Right lobe of liver (tissue), 6 donors: ENCODE data around the gene EEF2K. TPM values are rescaled to one million over a fixed set of nuclear protein-coding genes. Genes with fewer than 3 reads are reported as not detected.
A peak's percentile ranks its signal among the peaks of the same experiment; 100 is the strongest.
"Not testable (repeated sequence)": the region's sequence is repeated elsewhere in the genome, so short reads cannot be mapped to it uniquely, and the experiment has no call there.

Source experiments
- ATAC-seq, 4 donors: fragments of 200-7000 bp; cut with Tn5 transposase; one replicate each; pipeline ENCODE4 v1.9.1; 2020; ENCODE audit warnings: mild to moderate bottlenecking in 4 of 4, moderate library complexity in 4 of 4
- DNase-seq, 3 donors: peaks; one replicate each; pipeline ENCODE4 v3.0.0-alpha.2; 2020
- H3K27ac ChIP-seq, 3 donors: fragments of 200-600 bp; one replicate each; pipeline ENCODE4 v1.8.0; 2022
- H3K27me3 ChIP-seq, 2 donors: fragments of 200-600 bp; one replicate each; pipeline ENCODE4 v1.8.0; 2022
- H3K36me3 ChIP-seq, 4 donors: fragments of 200-600 bp; sonication (generic) in 1 of 4; one replicate each; pipeline versions ENCODE4 v1.5.1 to v1.8.0; 2017 to 2022; ENCODE audit warnings: control low read depth in 1 of 4
- H3K4me1 ChIP-seq, 4 donors: fragments of 200-600 bp; sonication (generic) in 1 of 4; one replicate each; pipeline versions ENCODE4 v1.5.1 to v1.8.0; 2017 to 2022; ENCODE audit warnings: control low read depth in 1 of 4
- H3K4me3 ChIP-seq, 3 donors: fragments of 200-600 bp; one replicate each; pipeline ENCODE4 v1.8.0; 2022
- H3K9me3 ChIP-seq, 4 donors: fragments of 200-600 bp; sonication (generic) in 1 of 4; one replicate each; pipeline versions ENCODE4 v1.5.1 to v1.8.0; 2017 to 2022; ENCODE audit warnings: control low read depth in 1 of 4
- CTCF ChIP-seq, 4 donors: fragments of 200-600 bp in 3 of 4; fragments of 450-650 bp in 1 of 4; IDR thresholded peaks; one replicate each; pipeline versions ENCODE4 v1.5.1 to v1.8.0; 2016 to 2022; ENCODE audit warnings: antibody characterized with exemption in 4 of 4, mild to moderate bottlenecking in 2 of 4
- POLR2A ChIP-seq: fragments of 450-650 bp; IDR thresholded peaks from one replicate; pipeline ENCODE4 v1.6.1; 2017; ENCODE audit warnings: antibody characterized with exemption, mild to moderate bottlenecking
- WGBS: methylation state at CpG from one replicate; pipeline ENCODE4 v1.1.6; 2018; ENCODE audit warnings: low coverage, low lambda C conversion rate; ENCODE audit not compliant: insufficient coverage; ENCODE audit errors: missing lambda C conversion rate; 5-methylcytosine and 5-hydroxymethylcytosine counted together
- intact Hi-C, 2 donors: fragments of 100-400 bp; cut with DNase I; formaldehyde crosslinking; loops; one replicate each; pipeline versions ENCODE4 v1.11.2 to v1.14.1; 2022
- total RNA-seq, 6 experiments: library from RNA; depleted of rRNA in 2 of 6; stranded (reverse); fragments of >200 nt in 2 of 6; fragmentation: NEBNext Ultra II Directional in 3 of 6; extraction: Animal tissue kit (Norgen Biotek cat#: 25700) in 3 of 6; gene quantifications; one replicate each; pipeline versions ENCODE4 v1.1.0 to v1.2.4, GENCODE V29; 2016 to 2023
- donor health status: DM: no; HTN: yes; CAD: no.
- donor health status: DM: no; HTN: no; CAD: no.
- donor health status: DM: no; HTN: no; CAD: no.
- donor health status: DM: no; HTN: yes; CAD: no.
- donor health status: DM: no; HTN: yes; CAD: no.

Gene EEF2K
- total RNA-seq, 6 experiments from 2014 or later = 10.0 to 17.5 (median 11.5) TPM

- H3K27ac ChIP-seq = peak overlapping the region; percentile 84 to 99 (median 93)
- peak; percentile 17 to 52 (median 40) for ATAC-seq
- intact Hi-C loops = loop anchor here in 1 of 2 donors (5.0 kb wide), 1 partner anchor 96 kb away; no protein-coding TSS in a partner anchor
- DNase-seq = peak in 2 of 3 donors; percentile 52 to 77
- peaks cover 0 to 3% (median 0%) of the 10 kb centered on the region in 4 donors for H3K36me3 ChIP-seq
- no peaks in the 10 kb centered on the region for H3K27me3 ChIP-seq
- H3K9me3 ChIP-seq = no peaks in the 10 kb centered on the region
- peaks cover 0 to 7% (median 0%) of the 10 kb centered on the region in 4 donors for H3K4me1 ChIP-seq
- peak overlapping the region; percentile 76 to 94 (median 91) for H3K4me3 ChIP-seq
- TF ChIP-seq POLR2A (no peak), CTCF (IDR thresholded peaks at IDR 0.05) (no peak)
- under 1% methylated on average over 22 of the region's 39 CpGs for WGBS
Measured at GRCh38 chr16:22297871-22298733, 92.0 kb downstream of the EEF2K start.

- peaks cover 0 to 7% (median 0%) of the 10 kb centered on the region in 4 donors for H3K4me1 ChIP-seq
- intact Hi-C loops = loop anchor here in 1 of 2 donors (5.0 kb wide), 1 partner anchor 97 kb away; no protein-coding TSS in a partner anchor
- H3K27me3 ChIP-seq = no peaks in the 10 kb centered on the region
- DNase-seq (no peak), ATAC-seq (no peak)
- TF ChIP-seq POLR2A (no peak), CTCF (IDR thresholded peaks at IDR 0.05) (no peak)
- no peaks in the 10 kb centered on the region for H3K9me3 ChIP-seq
- H3K4me3 ChIP-seq = no peak overlapping the region
- H3K27ac ChIP-seq = peak overlapping the region in 1 of 3 donors; percentile 99
- peaks cover 0 to 7% (median under 1%) of the 10 kb centered on the region in 4 donors for H3K36me3 ChIP-seq
- 100% methylated on average over 1 of the region's 1 CpG for WGBS
Measured at GRCh38 chr16:22299036-22299435, 93.0 kb downstream of the EEF2K start.

GRCh38 chr16:22300427-22301071 is 94.5 kb downstream of the EEF2K start:
- ATAC-seq (peak; percentile 22 to 50 (median 30)), DNase-seq (peak; percentile 74 to 79 (median 79))
- no peak overlapping the region for H3K4me3 ChIP-seq

GRCh38 chr16:22301423-22301822 is 95.3 kb downstream of the EEF2K start:
- H3K4me3 ChIP-seq, H3K27me3 ChIP-seq, DNase-seq, H3K27ac ChIP-seq, intact Hi-C loops, H3K4me1 ChIP-seq, ATAC-seq, H3K9me3 ChIP-seq: not testable (repeated sequence)
- 92% methylated on average over 7 of the region's 7 CpGs for whole genome bisulfite sequencing
- H3K36me3 ChIP-seq = peaks cover 0 to 14% (median 6%) of the 10 kb centered on the region in 4 donors

More at GRCh38 chr16:22300427-22301071, 94.5 kb downstream of the EEF2K start:
- H3K9me3 ChIP-seq = no peaks in the 10 kb centered on the region
- intact Hi-C loops = no loop called here
- TF ChIP-seq CTCF (IDR thresholded peaks at IDR 0.05) (peak; percentile 56 to 74 (median 72)), POLR2A (no peak)
- H3K4me1 ChIP-seq = peaks cover 0 to 7% (median 0%) of the 10 kb centered on the region in 4 donors
- H3K36me3 ChIP-seq = peaks cover 0 to 7% (median 2%) of the 10 kb centered on the region in 4 donors
- no peaks in the 10 kb centered on the region for H3K27me3 ChIP-seq
- no peak overlapping the region for H3K27ac ChIP-seq
- 33% methylated on average over 7 of the region's 8 CpGs for WGBS
